Limb (tissue), 2 donors: Measurements from ENCODE around the gene DLL1.
"Not testable (repeated sequence)": the region's sequence is repeated elsewhere in the genome, so short reads cannot be mapped to it uniquely, and the experiment has no call there.

Source experiments
- DNase-seq, 2 donors: peaks; one replicate each; pipeline ENCODE4 v3.0.0-alpha.2; 2016; ENCODE audit errors: extremely low spot score in 2 of 2

The DLL1 gene

GRCh38 chr6:170269151-170269845, 21.6 kb downstream of the DLL1 start:
- DNase-seq: peak in 1 of 2 donors; percentile 52

- DNase-seq: no peak
Observed at GRCh38 chr6:170268216-170269129, 22.4 kb downstream of the DLL1 start.

- DNase-seq: no peak
Observed at GRCh38 chr6:170267688-170268087, 23.2 kb downstream of the DLL1 start.

GRCh38 chr6:170266061-170266825, 24.6 kb downstream of the DLL1 start:
- no peak for DNase-seq

- no peak for DNase-seq
Observed at GRCh38 chr6:170265655-170266054, 25.2 kb downstream of the DLL1 start.

GRCh38 chr6:170264644-170265043, 26.2 kb downstream of the DLL1 start:
- not testable (repeated sequence) for DNase-seq

- no peak for DNase-seq
Observed at GRCh38 chr6:170264086-170264485, 26.8 kb downstream of the DLL1 start.

GRCh38 chr6:170263410-170263809, 27.5 kb downstream of the DLL1 start:
- DNase-seq: no peak

- DNase-seq: no peak
Observed at GRCh38 chr6:170262489-170263088, 28.3 kb downstream of the DLL1 start.

GRCh38 chr6:170261643-170262488, 29.0 kb downstream of the DLL1 start:
- DNase-seq: no peak

GRCh38 chr6:170260686-170261085, 30.2 kb downstream of the DLL1 start:
- DNase-seq: no peak

- DNase-seq: no peak
Observed at GRCh38 chr6:170259278-170259677, 31.6 kb downstream of the DLL1 start.

GRCh38 chr6:170258407-170258806, 32.5 kb downstream of the DLL1 start:
- no peak for DNase-seq

- no peak for DNase-seq
Observed at GRCh38 chr6:170257376-170257775, 33.5 kb downstream of the DLL1 start.

GRCh38 chr6:170256641-170257040, 34.2 kb downstream of the DLL1 start:
- no peak for DNase-seq

- DNase-seq: no peak
Observed at GRCh38 chr6:170255426-170256125, 35.3 kb downstream of the DLL1 start.

- no peak for DNase-seq
Observed at GRCh38 chr6:170254315-170255213, 36.3 kb downstream of the DLL1 start.

- no peak for DNase-seq
Observed at GRCh38 chr6:170253910-170254269, 37.0 kb downstream of the DLL1 start.
